GM19372 (cell line): ENCODE data around the gene SOD3.
A peak's percentile ranks its signal among the peaks of the same experiment; 100 is the strongest.

Experiments used
- ATAC-seq: cut with Tn5 transposase; IDR thresholded peaks from one replicate; pipeline ENCODE4 v1.9.1; 2021; ENCODE audit warnings: mild to moderate bottlenecking, low read depth, moderate library complexity; ENCODE audit not compliant: unreplicated experiment

SOD3 gene

GRCh38 chr4:24794916-24795665 lies at the start of gene SOD3:
TSS of gene SOD3 (plus strand) at chr4:24795573. CDS start at chr4:24799522, 3,949 bp downstream.
- no peak for ATAC-seq

DNA sequence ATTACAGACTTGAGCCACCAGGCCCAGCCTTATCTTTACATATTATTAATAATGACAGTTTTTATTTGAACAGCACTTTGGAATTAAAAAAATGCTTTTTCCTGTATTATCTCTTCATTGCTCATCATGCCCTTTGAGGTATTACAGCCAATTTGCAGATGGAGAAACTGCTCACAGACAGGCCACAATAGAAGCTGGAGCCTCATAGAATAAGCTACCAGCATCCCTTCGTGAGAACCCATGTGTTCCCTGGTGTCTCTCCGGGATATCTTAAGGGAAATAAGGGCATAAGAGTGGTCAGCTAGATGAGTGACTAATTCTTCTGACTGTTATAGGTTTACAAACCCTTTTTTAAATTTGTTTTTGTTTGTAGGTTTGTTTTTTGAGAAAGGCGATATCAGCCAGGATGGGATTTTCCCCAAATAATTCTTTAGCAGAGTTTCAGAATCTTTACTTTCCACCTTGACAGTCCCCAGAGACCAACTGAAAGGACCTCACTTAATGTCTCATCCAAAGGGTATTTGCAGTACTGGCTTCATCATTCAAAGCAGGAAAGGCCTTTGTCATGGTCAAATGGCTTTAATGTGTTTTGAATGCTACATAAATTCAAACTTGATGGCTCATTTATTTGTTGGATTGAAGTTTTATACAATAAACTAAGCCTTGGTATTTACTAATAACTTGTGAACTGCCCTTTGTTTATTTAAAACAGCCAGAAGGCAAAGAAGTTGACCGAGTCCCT lies 48.0 kb upstream of the SOD3 start:
- ATAC-seq: no peak

DNA sequence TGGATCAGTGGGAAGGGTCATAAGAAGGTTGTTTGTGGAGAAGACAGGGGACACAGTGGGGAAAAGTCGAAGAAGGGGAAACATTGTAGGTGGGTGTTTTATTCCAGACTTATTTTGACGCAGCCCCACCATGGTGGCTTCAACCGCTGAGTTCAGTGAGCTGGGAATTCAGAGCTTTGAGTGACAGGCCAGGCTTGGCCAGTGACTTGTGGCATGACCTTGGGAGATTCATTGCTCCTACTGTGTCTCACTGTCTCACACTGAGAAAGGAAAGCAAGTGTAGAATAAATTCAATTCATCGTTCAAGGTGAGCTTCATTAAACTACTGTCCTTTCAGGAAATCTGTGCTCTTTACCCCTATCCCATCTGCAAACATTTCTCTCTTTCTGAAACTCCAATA lies 47.4 kb upstream of the SOD3 start:
- no peak for ATAC-seq

DNA sequence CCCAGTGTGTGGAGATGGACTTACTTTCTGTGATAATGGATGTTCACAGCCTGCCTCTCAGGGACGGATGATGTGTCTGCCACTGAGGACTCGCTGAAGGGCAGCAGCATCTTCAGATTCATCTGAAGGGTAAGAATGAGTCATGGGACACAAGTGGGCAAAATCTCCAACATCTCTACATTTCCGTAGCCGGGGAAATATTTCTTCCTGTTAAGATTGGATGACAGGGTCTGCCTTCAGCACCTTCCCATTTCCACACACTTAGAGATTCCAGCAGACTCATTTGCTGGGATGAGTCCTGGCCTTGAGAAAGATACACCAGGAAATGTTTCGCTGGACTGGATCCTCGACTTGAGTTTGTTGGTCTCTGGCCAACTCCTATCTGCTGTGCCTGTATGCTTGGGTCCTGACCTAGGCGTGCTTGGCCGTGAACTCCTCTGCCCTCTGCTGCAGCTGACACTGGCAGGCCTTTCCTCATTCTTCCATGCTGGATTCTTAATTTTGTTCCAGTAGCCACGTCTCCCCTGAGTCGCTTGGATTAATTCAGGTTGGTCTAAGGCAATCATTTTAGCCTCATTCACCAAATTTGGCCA lies 46.5 kb upstream of the SOD3 start:
- no peak for ATAC-seq

DNA sequence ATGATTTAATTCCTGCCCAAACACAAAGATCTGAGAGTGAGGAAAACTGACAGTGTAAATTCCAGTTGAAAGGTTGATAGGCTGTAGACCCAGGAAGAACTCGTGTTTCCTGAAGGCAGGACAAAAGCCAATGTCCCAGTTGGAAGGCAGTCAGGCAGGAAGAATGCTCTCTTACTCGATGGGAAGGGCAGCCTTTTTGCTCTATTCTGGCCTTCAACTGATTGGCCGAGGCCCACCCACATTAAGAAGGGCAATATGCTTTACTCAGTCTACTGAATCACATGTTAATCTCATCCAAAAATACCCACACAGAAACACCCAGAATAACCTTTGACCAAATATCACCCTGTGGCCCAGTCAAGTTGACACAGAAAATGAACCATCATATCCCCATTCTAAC lies 45.3 kb upstream of the SOD3 start:
- no peak for ATAC-seq

GRCh38 chr4:24751926-24752539 lies 43.3 kb upstream of the SOD3 start:
- no peak for ATAC-seq

- no peak for ATAC-seq
These were observed 41.9 kb upstream of the SOD3 start for GRCh38 chr4:24753519-24753918.

GRCh38 chr4:24754571-24754970 lies 40.8 kb upstream of the SOD3 start:
- no peak for ATAC-seq

GRCh38 chr4:24763631-24764297 lies 31.6 kb upstream of the SOD3 start:
- ATAC-seq: no peak

- no peak for ATAC-seq
These were observed 31.0 kb upstream of the SOD3 start for GRCh38 chr4:24764345-24764744.

DNA sequence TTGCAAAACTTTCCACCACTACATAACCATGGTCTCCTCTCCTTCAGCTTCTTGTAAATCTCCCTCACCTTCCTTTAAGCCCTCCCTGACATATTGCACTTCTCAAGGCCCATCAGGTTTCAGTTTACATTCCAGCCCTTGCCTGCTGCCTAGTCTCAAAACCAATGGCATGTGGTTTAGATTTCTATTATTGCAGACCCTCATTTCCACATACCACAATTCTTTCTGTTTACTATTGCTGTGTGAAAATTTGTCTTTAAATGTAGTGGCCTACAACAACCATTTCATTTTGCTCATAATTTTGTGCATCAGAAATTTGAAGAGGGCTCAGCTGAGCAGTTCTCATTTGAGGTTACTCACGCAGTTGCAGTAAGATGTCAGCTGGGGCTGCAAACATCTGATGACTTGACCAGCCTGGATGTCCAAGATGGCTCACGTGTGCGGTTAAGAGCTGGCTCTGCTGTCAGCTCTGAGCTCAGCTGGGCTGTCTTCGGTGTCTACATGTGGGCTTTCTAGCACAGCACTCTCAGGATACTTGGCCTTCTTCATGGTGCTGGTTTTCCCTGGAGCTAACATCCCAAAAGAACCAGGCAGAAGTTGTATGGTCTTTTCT lies 29.9 kb upstream of the SOD3 start:
- ATAC-seq: no peak

DNA sequence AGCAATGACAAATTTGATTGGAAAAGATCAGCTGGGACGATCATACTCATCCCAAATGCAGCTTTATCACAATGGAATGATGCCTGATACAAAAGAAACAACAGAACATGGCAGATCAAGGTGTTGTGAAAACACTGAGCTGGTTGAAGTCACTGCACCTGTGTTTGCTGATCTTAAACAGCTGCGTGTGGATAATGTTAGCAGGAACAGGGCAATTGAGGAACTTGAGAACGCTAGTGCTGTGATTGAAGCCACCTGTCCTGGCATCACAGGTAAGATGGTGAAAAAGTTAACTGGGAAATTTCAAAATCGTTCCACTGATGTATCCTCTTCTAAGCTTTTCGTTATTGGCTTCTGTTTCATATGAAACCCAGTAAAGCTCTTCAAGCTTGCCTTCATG lies 27.4 kb upstream of the SOD3 start:
- no peak for ATAC-seq

- ATAC-seq: peak; percentile 78
These were observed 26.8 kb upstream of the SOD3 start for GRCh38 chr4:24768604-24769003.

- no peak for ATAC-seq
These were observed 25.8 kb upstream of the SOD3 start for GRCh38 chr4:24769571-24769970.

DNA sequence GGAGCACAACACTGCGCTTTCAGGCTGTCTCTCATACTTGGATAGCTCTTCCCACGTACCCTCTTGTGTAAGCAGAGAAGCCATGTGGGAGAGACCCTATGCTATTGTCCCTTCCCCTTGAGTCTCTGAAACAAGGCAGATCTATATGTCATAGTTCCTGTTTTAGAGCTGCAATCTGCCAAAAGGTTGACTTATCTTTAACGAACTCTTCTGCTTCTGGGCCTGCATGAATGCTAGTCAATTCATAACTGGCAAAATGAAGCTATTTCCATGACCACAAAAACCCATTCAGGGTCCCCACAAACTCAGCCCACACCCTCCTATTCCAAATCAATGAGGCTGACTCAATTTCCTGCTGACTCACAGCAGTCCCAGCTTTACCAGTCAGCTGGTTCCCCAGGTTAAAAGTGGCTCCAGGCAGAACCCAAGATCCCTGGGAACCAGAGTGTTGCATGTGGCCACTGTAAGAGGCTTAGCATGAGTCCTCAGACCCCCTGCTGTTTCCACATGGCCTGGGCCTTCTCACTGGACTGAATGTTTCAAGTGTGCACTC lies 25.3 kb upstream of the SOD3 start:
- peak; percentile 60 for ATAC-seq

DNA sequence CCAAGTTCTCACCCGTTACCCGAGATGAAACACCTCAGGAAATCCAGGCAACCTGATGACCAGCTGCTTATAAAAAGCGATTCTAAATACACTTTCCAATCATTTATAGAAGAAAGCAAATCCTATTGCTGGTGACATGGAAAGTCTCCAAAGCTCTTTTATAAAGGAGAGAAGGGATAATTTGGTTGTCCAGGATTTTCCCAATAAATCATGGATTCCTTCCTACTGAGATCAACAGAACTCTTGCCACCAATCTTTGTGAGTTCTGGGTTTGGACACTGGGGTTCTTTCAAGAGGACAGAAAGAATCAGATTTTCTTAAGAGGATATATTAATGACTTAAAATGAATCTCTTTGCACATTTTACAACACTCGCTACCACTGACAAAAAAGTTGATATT lies 24.7 kb upstream of the SOD3 start:
- ATAC-seq: no peak

GRCh38 chr4:24771241-24771640 lies 24.1 kb upstream of the SOD3 start:
- ATAC-seq: no peak

GRCh38 chr4:24772061-24772705 lies 23.2 kb upstream of the SOD3 start:
- ATAC-seq: no peak

DNA sequence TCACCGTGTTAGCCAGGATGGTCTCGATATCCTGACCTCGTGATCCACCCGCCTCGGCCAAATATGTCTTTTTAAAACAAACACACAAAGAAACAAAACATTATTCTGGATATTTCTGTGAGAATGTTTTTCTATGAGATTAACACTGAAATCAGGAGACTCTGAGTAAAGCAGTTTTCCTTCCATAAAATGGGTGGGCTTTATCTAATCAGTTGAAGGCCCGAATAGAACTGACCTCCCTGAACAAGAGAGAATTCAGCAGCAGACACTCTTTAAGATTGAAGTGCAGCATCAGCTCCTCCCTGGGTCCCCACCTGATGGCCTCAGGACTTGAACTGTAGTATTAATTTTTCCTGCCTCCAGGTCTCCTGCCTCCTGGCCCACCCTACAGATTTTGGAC lies 22.4 kb upstream of the SOD3 start:
- ATAC-seq: no peak

- no peak for ATAC-seq
These were observed 20.9 kb upstream of the SOD3 start for GRCh38 chr4:24774452-24774851.
